Testis (tissue), 2 donors: Measurements from ENCODE around the gene ATF6B.

Source experiments
- CTCF ChIP-seq, 3 experiments: fragments of 450-650 bp in 2 of 3; fragments of 200-600 bp in 1 of 3; sonication (generic) in 1 of 3; IDR thresholded peaks; one replicate each; pipeline ENCODE4 v1.5.1; 2016 to 2019; ENCODE audit warnings: antibody characterized with exemption in 3 of 3, mild to moderate bottlenecking in 2 of 3, moderate library complexity in 1 of 3
- POLR2A ChIP-seq: fragments of 450-650 bp; IDR thresholded peaks from one replicate; pipeline ENCODE4 v1.6.1; 2017; ENCODE audit warnings: antibody characterized with exemption, mild to moderate bottlenecking, moderate library complexity

GRCh38 chr6:32070814-32071543 is 57.1 kb downstream of the ATF6B start:
- TF ChIP-seq CTCF (IDR thresholded peaks at IDR 0.05) (no peak), POLR2A (no peak)
